Upper lobe of left lung (tissue), 4 donors: ENCODE measurements around the gene ESRP2.

ENCODE experiments used
- CTCF ChIP-seq, 6 experiments: fragments of 450-650 bp in 4 of 6; fragments of 200-600 bp in 2 of 6; sonication (generic) in 2 of 6; IDR thresholded peaks; one replicate each; pipeline ENCODE4 v1.5.1; 2016 to 2019; ENCODE audit warnings: antibody characterized with exemption in 6 of 6
- EP300 ChIP-seq, 4 donors: sonication (generic); formaldehyde crosslinking; IDR thresholded peaks; one replicate each; pipeline ENCODE4 v1.5.1; 2017; ENCODE audit warnings: antibody characterized with exemption in 4 of 4, control low read depth in 2 of 4
- POLR2A ChIP-seq, 4 donors: fragments of 450-650 bp; IDR thresholded peaks; one replicate each; pipeline ENCODE4 v1.5.1; 2016 to 2017; ENCODE audit warnings: antibody characterized with exemption in 4 of 4, mild to moderate bottlenecking in 2 of 4
- POLR2AphosphoS5 ChIP-seq, 2 donors: sonication (generic); formaldehyde crosslinking; IDR thresholded peaks; one replicate each; pipeline ENCODE4 v1.5.1; 2017; ENCODE audit warnings: antibody characterized with exemption in 2 of 2

GRCh38 chr16:68252383-68252782 is 16.5 kb upstream of the ESRP2 start:
- TF ChIP-seq CTCF (IDR thresholded peaks at IDR 0.05) (no peak), POLR2A (IDR thresholded peaks at IDR 0.05) (no peak), POLR2AphosphoS5 (IDR thresholded peaks at IDR 0.05) (no peak), EP300 (IDR thresholded peaks at IDR 0.05) (no peak)
